Measurements from ENCODE around the gene MAMSTR.

GRCh38 chr19:48683349-48683748 lies 36.2 kb downstream of the MAMSTR start:
- TF ChIP-seq EZH2phosphoT487 (IDR thresholded peaks at IDR 0.05; ENCODE audit: borderline replicate concordance) (no peak), CTCF (conservative IDR thresholded peaks at IDR 0.05; ENCODE audit: low read length) (no peak)
